AG20443 (cell line): ENCODE results near the gene KCTD20.
"Not testable (repeated sequence)": the region's sequence is repeated elsewhere in the genome, so short reads cannot be mapped to it uniquely, and the experiment has no call there.

Source experiments
- DNase-seq: peaks from one replicate; pipeline ENCODE4 v3.0.0; 2012; ENCODE audit warnings: low spot score, mixed read lengths

KCTD20 gene

GRCh38 chr6:36442671-36443470, at the start of gene KCTD20, which contains the start of gene PXT1:
Gene KCTD20, plus strand, starts transcription at chr6:36443000. Its CDS starts 27,098 bp downstream, at chr6:36470098.
Gene PXT1, minus strand, starts transcription at chr6:36442854. Its CDS starts 16,772 bp downstream, at chr6:36426082.
- DNase-seq: peak; percentile 95

GRCh38 chr6:36399970-36400369, 42.8 kb upstream of the KCTD20 start:
- DNase-seq: no peak

GRCh38 chr6:36402481-36402880, 40.3 kb upstream of the KCTD20 start:
- no peak for DNase-seq

GRCh38 chr6:36404164-36404563, 38.6 kb upstream of the KCTD20 start:
- no peak for DNase-seq

- not testable (repeated sequence) for DNase-seq
These were observed 33.1 kb upstream of the KCTD20 start for GRCh38 chr6:36409718-36410117.

GRCh38 chr6:36413489-36414480, 29.0 kb upstream of the KCTD20 start:
- DNase-seq: no peak

GRCh38 chr6:36414481-36414880, 28.3 kb upstream of the KCTD20 start:
- DNase-seq: peak; percentile 31

GRCh38 chr6:36418558-36418957, 24.2 kb upstream of the KCTD20 start:
- no peak for DNase-seq

- DNase-seq: no peak
These were observed 23.5 kb upstream of the KCTD20 start for GRCh38 chr6:36419310-36419709.

GRCh38 chr6:36422714-36423100, 20.1 kb upstream of the KCTD20 start:
- DNase-seq: no peak

GRCh38 chr6:36423101-36423824, 19.5 kb upstream of the KCTD20 start:
- DNase-seq: peak; percentile 99

- DNase-seq: no peak
These were observed 16.2 kb upstream of the KCTD20 start for GRCh38 chr6:36426622-36427021.

GRCh38 chr6:36428911-36429310, 13.9 kb upstream of the KCTD20 start:
- DNase-seq: no peak

GRCh38 chr6:36430351-36430750, 12.4 kb upstream of the KCTD20 start:
- no peak for DNase-seq

GRCh38 chr6:36431197-36431596, 11.6 kb upstream of the KCTD20 start:
- no peak for DNase-seq

- peak; percentile 35 for DNase-seq
These were observed 10.6 kb upstream of the KCTD20 start for GRCh38 chr6:36432151-36432671.

GRCh38 chr6:36436466-36436865, 6.3 kb upstream of the KCTD20 start:
- DNase-seq: peak; percentile 44

- DNase-seq: peak; percentile 96
These were observed 1.4 kb upstream of the KCTD20 start for GRCh38 chr6:36441307-36441894.

GRCh38 chr6:36442103-36442670, 613 bp upstream of the KCTD20 start:
- no peak for DNase-seq

GRCh38 chr6:36443471-36444428, 950 bp downstream of the KCTD20 start:
- no peak for DNase-seq
